SK-N-SH treated with all-trans-retinoic acid at 6 μM for 48 hours (cell line): Measurements from ENCODE around the gene CASTOR1.

Source experiments
- ATAC-seq: fragments of 200-7000 bp; cut with Tn5 transposase; 3 replicates; pipeline ENCODE4 v1.9.1; 2020; ENCODE audit warnings: mild to moderate bottlenecking, moderate library complexity
- ARNTL ChIP-seq: fragments of 450-650 bp; formaldehyde crosslinking; IDR thresholded peaks from 2 replicates; pipeline ENCODE4 v1.5.0; 2020; ENCODE audit warnings: low read depth, mild to moderate bottlenecking, moderate library complexity, borderline replicate concordance
- BACH2 ChIP-seq: fragments of 250-450 bp; sonication (Bioruptor Pico); IDR thresholded peaks from 2 replicates; pipeline ENCODE4 v1.9.0; 2021; ENCODE audit warnings: mild to moderate bottlenecking, borderline replicate concordance
- CREB5 ChIP-seq: fragments of 250-450 bp; sonication (Bioruptor Pico); IDR thresholded peaks from 2 replicates; pipeline ENCODE4 v1.5.1; 2020; ENCODE audit warnings: low read depth, mild to moderate bottlenecking, moderate library complexity
- CSDC2 ChIP-seq: fragments of 250-450 bp; sonication (Bioruptor Pico); IDR thresholded peaks from 2 replicates; pipeline ENCODE4 v1.5.0; 2020; ENCODE audit warnings: mild to moderate bottlenecking, moderate library complexity
- ESRRG ChIP-seq: fragments of 250-450 bp; sonication (Bioruptor Pico); IDR thresholded peaks from 2 replicates; pipeline ENCODE4 v1.6.1; 2021; ENCODE audit warnings: mild to moderate bottlenecking
- GLIS3 ChIP-seq: fragments of 250-450 bp; sonication (Bioruptor Pico); IDR thresholded peaks from 2 replicates; pipeline ENCODE4 v1.5.0; 2020; ENCODE audit warnings: mild to moderate bottlenecking, moderate library complexity
- OSR1 ChIP-seq: fragments of 250-450 bp; sonication (Bioruptor Pico); IDR thresholded peaks from 2 replicates; pipeline ENCODE4 v1.8.0; 2022; ENCODE audit warnings: moderate library complexity, mild to moderate bottlenecking, inconsistent platforms
- POU6F1 ChIP-seq: fragments of 250-450 bp; sonication (Bioruptor Pico); IDR thresholded peaks from 2 replicates; pipeline ENCODE4 v1.8.0; 2021; ENCODE audit warnings: low read depth, mild to moderate bottlenecking, moderate library complexity, borderline replicate concordance
- PPARA ChIP-seq: fragments of 250-450 bp; sonication (Bioruptor Pico); IDR thresholded peaks from 2 replicates; pipeline ENCODE4 v1.5.0; 2020; ENCODE audit warnings: mild to moderate bottlenecking, borderline replicate concordance
- RARB ChIP-seq: fragments of 250-450 bp; sonication (Bioruptor Pico); IDR thresholded peaks from 2 replicates; pipeline ENCODE4 v1.8.0; 2021; ENCODE audit warnings: mild to moderate bottlenecking, moderate library complexity
- TOX ChIP-seq: fragments of 250-450 bp; sonication (Bioruptor Pico); IDR thresholded peaks from 2 replicates; pipeline ENCODE4 v1.8.0; 2021; ENCODE audit warnings: mild to moderate bottlenecking, moderate library complexity, borderline replicate concordance
- TSHZ2 ChIP-seq: fragments of 250-450 bp; sonication (Bioruptor Pico); IDR thresholded peaks from 2 replicates; pipeline ENCODE4 v1.5.0; 2020; ENCODE audit warnings: mild to moderate bottlenecking, moderate library complexity
- ZFP3 ChIP-seq: fragments of 250-450 bp; sonication (Bioruptor Pico); IDR thresholded peaks from 2 replicates; pipeline ENCODE4 v1.5.0; 2020; ENCODE audit warnings: mild to moderate bottlenecking, moderate library complexity
- ZFP30 ChIP-seq: fragments of 450-650 bp; formaldehyde crosslinking; IDR thresholded peaks from 2 replicates; pipeline ENCODE4 v1.5.0; 2022; ENCODE audit warnings: mild to moderate bottlenecking, moderate library complexity
- ZNF565 ChIP-seq: fragments of 450-650 bp; formaldehyde crosslinking; conservative IDR thresholded peaks from 2 replicates; pipeline ENCODE4 v1.5.0; 2020; ENCODE audit warnings: low read depth, mild to moderate bottlenecking, moderate library complexity
- ZNF70 ChIP-seq: fragments of 450-650 bp; formaldehyde crosslinking; IDR thresholded peaks from 2 replicates; pipeline ENCODE4 v1.5.0; 2020; ENCODE audit warnings: mild to moderate bottlenecking, moderate library complexity
- ZNF8 ChIP-seq: fragments of 450-650 bp; formaldehyde crosslinking; IDR thresholded peaks from 2 replicates; pipeline ENCODE4 v1.5.0; 2020; ENCODE audit warnings: mild to moderate bottlenecking, moderate library complexity
- TF ChIP-seq, protein P1 (sequence below): fragments of 250-450 bp; sonication (Bioruptor Pico); IDR thresholded peaks from 2 replicates; pipeline ENCODE4 v1.5.1; 2021; ENCODE audit warnings: mild to moderate bottlenecking, moderate library complexity

Gene CASTOR1

GRCh38 chr22:30306627-30307011 lies 17.3 kb upstream of the CASTOR1 start (continued):
- TF ChIP-seq TSHZ2 (CRISPR knock-in tag) (no peak), POU6F1 (CRISPR knock-in tag) (no peak), ZFP30 (CRISPR knock-in tag) (no peak), ARNTL (CRISPR knock-in tag) (no peak)

DNA sequence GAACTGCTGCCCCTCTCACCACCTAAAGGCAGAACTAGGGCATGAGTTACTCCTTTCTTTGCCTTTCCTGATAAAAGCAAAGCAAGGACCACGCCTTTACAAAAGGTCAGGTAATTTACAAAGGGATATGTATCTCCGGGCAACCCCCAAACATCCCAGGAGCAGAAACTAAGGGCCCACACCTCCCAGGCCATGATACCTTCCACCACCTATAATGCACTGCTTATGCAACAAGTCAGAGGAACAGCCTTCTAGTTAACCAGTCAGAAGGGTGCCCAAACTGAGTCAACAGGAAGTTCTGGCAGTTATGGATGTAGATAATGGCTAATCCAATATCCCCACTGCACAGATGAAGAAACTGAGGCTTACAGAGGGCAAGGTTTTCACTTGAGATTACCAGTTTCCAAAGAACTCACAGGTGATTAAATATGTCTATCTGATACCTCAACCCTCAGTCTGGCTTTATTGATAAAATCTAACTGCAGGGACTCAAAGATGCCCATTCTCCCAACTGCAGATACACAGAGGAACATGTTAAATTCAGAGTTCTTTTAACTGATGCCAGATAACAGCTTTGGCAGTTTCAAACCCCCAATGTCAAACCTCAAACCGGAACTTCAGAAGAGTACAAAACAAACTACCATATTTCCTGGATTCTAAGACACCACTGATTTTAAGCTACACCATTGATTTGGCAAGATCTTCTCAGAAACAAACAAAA lies 16.8 kb upstream of the CASTOR1 start:
- TF ChIP-seq ZFP30 (CRISPR knock-in tag) (no peak), PPARA (CRISPR knock-in tag) (no peak), RARB (CRISPR knock-in tag) (no peak), ZNF8 (CRISPR knock-in tag) (no peak), ARNTL (CRISPR knock-in tag) (no peak), ESRRG (CRISPR knock-in tag) (no peak)
- TF ChIP-seq, protein P1, sequence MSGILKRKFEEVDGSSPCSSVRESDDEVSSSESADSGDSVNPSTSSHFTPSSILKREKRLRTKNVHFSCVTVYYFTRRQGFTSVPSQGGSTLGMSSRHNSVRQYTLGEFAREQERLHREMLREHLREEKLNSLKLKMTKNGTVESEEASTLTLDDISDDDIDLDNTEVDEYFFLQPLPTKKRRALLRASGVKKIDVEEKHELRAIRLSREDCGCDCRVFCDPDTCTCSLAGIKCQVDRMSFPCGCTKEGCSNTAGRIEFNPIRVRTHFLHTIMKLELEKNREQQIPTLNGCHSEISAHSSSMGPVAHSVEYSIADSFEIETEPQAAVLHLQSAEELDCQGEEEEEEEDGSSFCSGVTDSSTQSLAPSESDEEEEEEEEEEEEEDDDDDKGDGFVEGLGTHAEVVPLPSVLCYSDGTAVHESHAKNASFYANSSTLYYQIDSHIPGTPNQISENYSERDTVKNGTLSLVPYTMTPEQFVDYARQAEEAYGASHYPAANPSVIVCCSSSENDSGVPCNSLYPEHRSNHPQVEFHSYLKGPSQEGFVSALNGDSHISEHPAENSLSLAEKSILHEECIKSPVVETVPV, result no peak
- TF ChIP-seq, all 23 proteins: peak for 0

GRCh38 chr22:30305519-30305905 lies 16.2 kb upstream of the CASTOR1 start:
- TF ChIP-seq, protein P1, result no peak
- TF ChIP-seq POU6F1 (CRISPR knock-in tag) (no peak), TOX (CRISPR knock-in tag) (no peak), ZNF8 (CRISPR knock-in tag) (no peak), ZNF565 (CRISPR knock-in tag) (no peak), BACH2 (CRISPR knock-in tag) (no peak), ZFP3 (CRISPR knock-in tag) (no peak), GLIS3 (no peak), CSDC2 (CRISPR knock-in tag) (no peak), ZNF70 (CRISPR knock-in tag) (no peak), ESRRG (CRISPR knock-in tag) (no peak), CREB5 (CRISPR knock-in tag) (no peak), OSR1 (no peak)
- peak; percentile 23; the same call in 2 of the 3 replicates for ATAC-seq

More for the DNA sequence above, 16.8 kb upstream of the CASTOR1 start:
- ATAC-seq, result no peak
